ENCODE data around the gene GOLGA6A. TPM values are rescaled to one million over a fixed set of nuclear protein-coding genes. Genes with fewer than 3 reads are reported as not detected.
"Not testable (repeated sequence)": the region's sequence is repeated elsewhere in the genome, so short reads cannot be mapped to it uniquely, and the experiment has no call there.

Gene GOLGA6A
- total RNA-seq, 1 experiment from 2014 or later, result not detected

GRCh38 chr15:74056330-74056729, 26.0 kb downstream of the GOLGA6A start:
- DNase-seq (ENCODE audit: low spot score); in situ Hi-C loops (cut with HindIII; ENCODE audit: low sequenced_read_pairs): not testable (repeated sequence)

- in situ Hi-C loops (cut with HindIII; ENCODE audit: low sequenced_read_pairs), result no loop called here
- DNase-seq (ENCODE audit: low spot score), result no peak
Observed at GRCh38 chr15:74055804-74056203, 26.5 kb downstream of the GOLGA6A start.

GRCh38 chr15:74053941-74054529, 28.3 kb downstream of the GOLGA6A start:
- DNase-seq (ENCODE audit: low spot score), result peak; percentile 25
- in situ Hi-C loops (cut with HindIII; ENCODE audit: low sequenced_read_pairs), result no loop called here

- in situ Hi-C loops (cut with HindIII; ENCODE audit: low sequenced_read_pairs), result no loop called here
- DNase-seq (ENCODE audit: low spot score), result no peak
Observed at GRCh38 chr15:74053517-74053916, 28.8 kb downstream of the GOLGA6A start.

- in situ Hi-C loops (cut with HindIII; ENCODE audit: low sequenced_read_pairs); DNase-seq (ENCODE audit: low spot score): not testable (repeated sequence)
Observed at GRCh38 chr15:74052271-74053260, 29.8 kb downstream of the GOLGA6A start.

GRCh38 chr15:74050556-74051234, 31.7 kb downstream of the GOLGA6A start:
- in situ Hi-C loops (cut with HindIII; ENCODE audit: low sequenced_read_pairs), result no loop called here

GRCh38 chr15:74050127-74050526, 32.2 kb downstream of the GOLGA6A start:
- in situ Hi-C loops (cut with HindIII; ENCODE audit: low sequenced_read_pairs), result no loop called here
- no peak for DNase-seq (ENCODE audit: low spot score)

More at GRCh38 chr15:74050556-74051234, 31.7 kb downstream of the GOLGA6A start:
- no peak for DNase-seq (ENCODE audit: low spot score)

- DNase-seq (ENCODE audit: low spot score), result no peak
- in situ Hi-C loops (cut with HindIII; ENCODE audit: low sequenced_read_pairs), result loop anchor here (10.0 kb wide), 1 partner anchor 71 kb away; no protein-coding TSS in a partner anchor
Observed at GRCh38 chr15:74046275-74046674, 36.1 kb downstream of the GOLGA6A start.

- DNase-seq (ENCODE audit: low spot score), result no peak
- in situ Hi-C loops (cut with HindIII; ENCODE audit: low sequenced_read_pairs), result loop anchor here (10.0 kb wide), 1 partner anchor 71 kb away; no protein-coding TSS in a partner anchor
Observed at GRCh38 chr15:74045636-74046274, 36.6 kb downstream of the GOLGA6A start.

- in situ Hi-C loops (cut with HindIII; ENCODE audit: low sequenced_read_pairs), result loop anchor here (10.0 kb wide), 1 partner anchor 70 kb away; no protein-coding TSS in a partner anchor
- no peak for DNase-seq (ENCODE audit: low spot score)
Observed at GRCh38 chr15:74045184-74045583, 37.2 kb downstream of the GOLGA6A start.

GRCh38 chr15:74044267-74045110, 37.9 kb downstream of the GOLGA6A start:
- in situ Hi-C loops (cut with HindIII; ENCODE audit: low sequenced_read_pairs), result loop anchor here (10.0 kb wide), 1 partner anchor 70 kb away; no protein-coding TSS in a partner anchor
- DNase-seq (ENCODE audit: low spot score), result no peak

- in situ Hi-C loops (cut with HindIII; ENCODE audit: low sequenced_read_pairs), result loop anchor here (10.0 kb wide), 1 partner anchor 69 kb away; no protein-coding TSS in a partner anchor
Observed at GRCh38 chr15:74043425-74044266, 38.7 kb downstream of the GOLGA6A start.

GRCh38 chr15:74042603-74043424, 39.5 kb downstream of the GOLGA6A start:
- in situ Hi-C loops (cut with HindIII; ENCODE audit: low sequenced_read_pairs), result loop anchor here (10.0 kb wide), 1 partner anchor 68 kb away; no protein-coding TSS in a partner anchor
- DNase-seq (ENCODE audit: low spot score), result peak; percentile 80

More at GRCh38 chr15:74043425-74044266, 38.7 kb downstream of the GOLGA6A start:
- no peak for DNase-seq (ENCODE audit: low spot score)

- in situ Hi-C loops (cut with HindIII; ENCODE audit: low sequenced_read_pairs), result loop anchor here (10.0 kb wide), 1 partner anchor 67 kb away; no protein-coding TSS in a partner anchor
- no peak for DNase-seq (ENCODE audit: low spot score)
Observed at GRCh38 chr15:74041777-74042435, 40.4 kb downstream of the GOLGA6A start.

- in situ Hi-C loops (cut with HindIII; ENCODE audit: low sequenced_read_pairs), result loop anchor here (10.0 kb wide), 1 partner anchor 67 kb away; no protein-coding TSS in a partner anchor
Observed at GRCh38 chr15:74041311-74041756, 41.0 kb downstream of the GOLGA6A start.

More at GRCh38 chr15:74041311-74041756, 41.0 kb downstream of the GOLGA6A start:
- no peak for DNase-seq (ENCODE audit: low spot score)
